ENCODE results near the gene MFRP.

Gene MFRP

GRCh38 chr11:119338965-119339588 lies 7.4 kb downstream of the MFRP start:
- in situ Hi-C loops (cut with MboI; ENCODE audit: low sequenced_read_pairs), result no loop called here

GRCh38 chr11:119338318-119338890 lies 8.1 kb downstream of the MFRP start:
- in situ Hi-C loops (cut with MboI; ENCODE audit: low sequenced_read_pairs), result no loop called here

- in situ Hi-C loops (cut with MboI; ENCODE audit: low sequenced_read_pairs), result no loop called here
Measured at GRCh38 chr11:119337581-119338317, 8.8 kb downstream of the MFRP start.

GRCh38 chr11:119336744-119337469 lies 9.6 kb downstream of the MFRP start:
- in situ Hi-C loops (cut with MboI; ENCODE audit: low sequenced_read_pairs), result no loop called here

- in situ Hi-C loops (cut with MboI; ENCODE audit: low sequenced_read_pairs), result no loop called here
Measured at GRCh38 chr11:119335655-119336543, 10.6 kb downstream of the MFRP start.

GRCh38 chr11:119335091-119335654 lies 11.3 kb downstream of the MFRP start:
- in situ Hi-C loops (cut with MboI; ENCODE audit: low sequenced_read_pairs), result no loop called here

GRCh38 chr11:119334174-119334930 lies 12.2 kb downstream of the MFRP start, which contains the start of gene RNF26:
Gene RNF26 (plus strand): TSS chr11:119334527. CDS start chr11:119335123, 596 bp downstream.
- in situ Hi-C loops (cut with MboI; ENCODE audit: low sequenced_read_pairs), result no loop called here

- in situ Hi-C loops (cut with MboI; ENCODE audit: low sequenced_read_pairs), result no loop called here
Measured at GRCh38 chr11:119332111-119332765, 14.3 kb downstream of the MFRP start.

- in situ Hi-C loops (cut with MboI; ENCODE audit: low sequenced_read_pairs), result no loop called here
Measured at GRCh38 chr11:119330237-119330636, 16.3 kb downstream of the MFRP start.

GRCh38 chr11:119329320-119329719 lies 17.2 kb downstream of the MFRP start:
- in situ Hi-C loops (cut with MboI; ENCODE audit: low sequenced_read_pairs), result no loop called here

- in situ Hi-C loops (cut with MboI; ENCODE audit: low sequenced_read_pairs), result no loop called here
Measured at GRCh38 chr11:119324189-119324588, 22.3 kb downstream of the MFRP start.

- in situ Hi-C loops (cut with MboI; ENCODE audit: low sequenced_read_pairs), result no loop called here
Measured at GRCh38 chr11:119323532-119324033, 22.9 kb downstream of the MFRP start.

- in situ Hi-C loops (cut with MboI; ENCODE audit: low sequenced_read_pairs), result no loop called here
Measured at GRCh38 chr11:119322921-119323531, 23.5 kb downstream of the MFRP start.

GRCh38 chr11:119322360-119322739 lies 24.2 kb downstream of the MFRP start:
- in situ Hi-C loops (cut with MboI; ENCODE audit: low sequenced_read_pairs), result no loop called here

GRCh38 chr11:119320776-119321524 lies 25.6 kb downstream of the MFRP start:
- in situ Hi-C loops (cut with MboI; ENCODE audit: low sequenced_read_pairs), result no loop called here

- in situ Hi-C loops (cut with MboI; ENCODE audit: low sequenced_read_pairs), result no loop called here
Measured at GRCh38 chr11:119320240-119320775, 26.2 kb downstream of the MFRP start.

GRCh38 chr11:119319700-119320239 lies 26.7 kb downstream of the MFRP start:
- in situ Hi-C loops (cut with MboI; ENCODE audit: low sequenced_read_pairs), result no loop called here
